Adipocyte (in vitro differentiated cells): ENCODE results near the gene BUD13.

ENCODE experiments used
- DNase-seq: peaks from one replicate; pipeline ENCODE4 v3.0.0-alpha.2; 2015; ENCODE audit warnings: low read depth
- H3K27me3 ChIP-seq: replicated peaks from 2 replicates; pipeline ENCODE4 v1.7.0; 2013; ENCODE audit warnings: mild to moderate bottlenecking, low read length, moderate library complexity; ENCODE audit not compliant: control insufficient read depth, insufficient read depth
- H3K36me3 ChIP-seq: 2 replicates; pipeline ENCODE4 v1.7.0; 2013; ENCODE audit warnings: low read length, mild to moderate bottlenecking, moderate library complexity; ENCODE audit not compliant: control insufficient read depth, insufficient read depth, severe bottlenecking
- H3K4me1 ChIP-seq: 2 replicates; pipeline ENCODE4 v1.7.0; 2013; ENCODE audit warnings: mild to moderate bottlenecking, low read length, moderate library complexity; ENCODE audit not compliant: control insufficient read depth, insufficient read depth
- H3K4me3 ChIP-seq: 2 replicates; pipeline ENCODE4 v1.7.0; 2013; ENCODE audit warnings: mild to moderate bottlenecking, low read length, moderate library complexity
- H3K9ac ChIP-seq: 2 replicates; pipeline ENCODE4 v1.7.0; 2013; ENCODE audit warnings: mild to moderate bottlenecking, low read length, moderate library complexity
- H3K9me3 ChIP-seq: 2 replicates; pipeline ENCODE4 v1.7.0; 2013; ENCODE audit warnings: mild to moderate bottlenecking, low read length, moderate library complexity; ENCODE audit not compliant: control insufficient read depth

BUD13 gene

GRCh38 chr11:116738975-116739374 lies 33.8 kb downstream of the BUD13 start:
- no peak for DNase-seq
- no peak overlapping the region for H3K4me3 ChIP-seq
- no peak overlapping the region for H3K9ac ChIP-seq

GRCh38 chr11:116736763-116737162 lies 36.0 kb downstream of the BUD13 start:
- Histone ChIP-seq H3K4me3 (no peak overlapping the region), H3K36me3 (no peaks in the 10 kb centered on the region), H3K9ac (no peak overlapping the region), H3K9me3 (no peaks in the 10 kb centered on the region), H3K4me1 (peaks cover 9% of the 10 kb centered on the region), H3K27me3 (no peaks in the 10 kb centered on the region)
- DNase-seq: no peak

More at GRCh38 chr11:116738975-116739374, 33.8 kb downstream of the BUD13 start:
- Histone ChIP-seq H3K9me3 (no peaks in the 10 kb centered on the region), H3K36me3 (no peaks in the 10 kb centered on the region), H3K27me3 (no peaks in the 10 kb centered on the region), H3K4me1 (peaks cover 17% of the 10 kb centered on the region)

- no peak overlapping the region for H3K4me3 ChIP-seq
- H3K27me3 ChIP-seq: peaks cover 7% of the 10 kb centered on the region
- H3K9ac ChIP-seq: no peak overlapping the region
- peaks cover 22% of the 10 kb centered on the region for H3K4me1 ChIP-seq
- H3K36me3 ChIP-seq: no peaks in the 10 kb centered on the region
- no peaks in the 10 kb centered on the region for H3K9me3 ChIP-seq
- DNase-seq: no peak
These were observed 38.7 kb downstream of the BUD13 start for GRCh38 chr11:116733969-116734508.

GRCh38 chr11:116733043-116733755 lies 39.6 kb downstream of the BUD13 start:
- no peaks in the 10 kb centered on the region for H3K36me3 ChIP-seq
- no peak overlapping the region for H3K9ac ChIP-seq
- peaks cover 22% of the 10 kb centered on the region for H3K4me1 ChIP-seq
- H3K27me3 ChIP-seq: peaks cover 7% of the 10 kb centered on the region
- no peaks in the 10 kb centered on the region for H3K9me3 ChIP-seq
- no peak for DNase-seq
- H3K4me3 ChIP-seq: no peak overlapping the region

- Histone ChIP-seq H3K36me3 (no peaks in the 10 kb centered on the region), H3K27me3 (peaks cover 7% of the 10 kb centered on the region), H3K4me3 (no peak overlapping the region), H3K9ac (peak overlapping the region; percentile 31), H3K4me1 (peaks cover 22% of the 10 kb centered on the region), H3K9me3 (no peaks in the 10 kb centered on the region)
- DNase-seq: peak; percentile 85
These were observed 40.3 kb downstream of the BUD13 start for GRCh38 chr11:116732271-116733042.

- Histone ChIP-seq H3K4me3 (no peak overlapping the region), H3K4me1 (peaks cover 26% of the 10 kb centered on the region), H3K36me3 (no peaks in the 10 kb centered on the region), H3K27me3 (peaks cover 7% of the 10 kb centered on the region), H3K9ac (no peak overlapping the region), H3K9me3 (no peaks in the 10 kb centered on the region)
- DNase-seq: no peak
These were observed 41.0 kb downstream of the BUD13 start for GRCh38 chr11:116731821-116732220.

GRCh38 chr11:116731097-116731761 lies 41.6 kb downstream of the BUD13 start:
- Histone ChIP-seq H3K4me3 (peak overlapping the region; percentile 30), H3K9me3 (no peaks in the 10 kb centered on the region), H3K4me1 (peaks cover 31% of the 10 kb centered on the region), H3K9ac (peak overlapping the region; percentile 44), H3K36me3 (no peaks in the 10 kb centered on the region), H3K27me3 (peaks cover 7% of the 10 kb centered on the region)
- peak; percentile 19 for DNase-seq

GRCh38 chr11:116730601-116731000 lies 42.2 kb downstream of the BUD13 start:
- H3K4me3 ChIP-seq: peak overlapping the region; percentile 30
- no peaks in the 10 kb centered on the region for H3K9me3 ChIP-seq
- H3K9ac ChIP-seq: peak overlapping the region; percentile 44
- peaks cover 7% of the 10 kb centered on the region for H3K27me3 ChIP-seq
- no peaks in the 10 kb centered on the region for H3K36me3 ChIP-seq
- H3K4me1 ChIP-seq: peaks cover 38% of the 10 kb centered on the region
- DNase-seq: no peak

- no peak for DNase-seq
- Histone ChIP-seq H3K36me3 (no peaks in the 10 kb centered on the region), H3K4me1 (peaks cover 40% of the 10 kb centered on the region), H3K9ac (peak overlapping the region; percentile 44), H3K27me3 (peaks cover 7% of the 10 kb centered on the region), H3K9me3 (no peaks in the 10 kb centered on the region), H3K4me3 (peak overlapping the region; percentile 30)
These were observed 42.6 kb downstream of the BUD13 start for GRCh38 chr11:116730241-116730561.

GRCh38 chr11:116729501-116730240 lies 43.1 kb downstream of the BUD13 start:
- Histone ChIP-seq H3K9ac (no peak overlapping the region), H3K36me3 (no peaks in the 10 kb centered on the region), H3K27me3 (peaks cover 7% of the 10 kb centered on the region), H3K4me1 (peaks cover 40% of the 10 kb centered on the region), H3K9me3 (no peaks in the 10 kb centered on the region), H3K4me3 (no peak overlapping the region)
- DNase-seq: no peak
